Gastroesophageal sphincter (tissue), 3 donors: ENCODE results near the gene MRPL30.

ENCODE experiments used
- CTCF ChIP-seq, 4 experiments: fragments of 200-600 bp in 2 of 4; fragments of 450-650 bp in 2 of 4; sonication (generic) in 1 of 4; IDR thresholded peaks; one replicate each; pipeline ENCODE4 v1.5.1; 2017 to 2019; ENCODE audit warnings: antibody characterized with exemption in 4 of 4, mild to moderate bottlenecking in 2 of 4, moderate library complexity in 2 of 4
- EP300 ChIP-seq: sonication (generic); formaldehyde crosslinking; IDR thresholded peaks from one replicate; pipeline ENCODE4 v1.6.1; 2017; ENCODE audit warnings: antibody characterized with exemption, mild to moderate bottlenecking
- POLR2A ChIP-seq, 2 donors: fragments of 450-650 bp; IDR thresholded peaks; one replicate each; pipeline ENCODE4 v1.6.1; 2017; ENCODE audit warnings: antibody characterized with exemption in 2 of 2, mild to moderate bottlenecking in 2 of 2, moderate library complexity in 1 of 2
- POLR2AphosphoS5 ChIP-seq: sonication (generic); formaldehyde crosslinking; IDR thresholded peaks from one replicate; pipeline ENCODE4 v1.6.1; 2017; ENCODE audit warnings: antibody characterized with exemption

GRCh38 chr2:99201959-99202678, 21.1 kb downstream of the MRPL30 start:
- TF ChIP-seq EP300 (no peak), CTCF (IDR thresholded peaks at IDR 0.05) (no peak), POLR2A (IDR thresholded peaks at IDR 0.05) (no peak), POLR2AphosphoS5 (no peak)
